H1 (cell line): ENCODE results near the gene OR56A1. TPM values are rescaled to one million over a fixed set of nuclear protein-coding genes. Genes with fewer than 3 reads are reported as not detected.

ENCODE experiments used
- CTCF ChIA-PET: fragments of 300-600 bp; sonication (Branson Sonifier 250); formaldehyde crosslinking; loops from one replicate; lab custom pipeline; 2021; ENCODE audit not compliant: partially characterized antibody; lab: Charles Lee
- POLR2A ChIA-PET: fragments of 300-600 bp; sonication (Branson Sonifier 250); formaldehyde crosslinking; loops from one replicate; lab custom pipeline; 2021; ENCODE audit warnings: inconsistent platforms; ENCODE audit not compliant: partially characterized antibody; lab: Charles Lee
- DNase-seq, 2 experiments: peaks; one replicate each; pipeline versions ENCODE4 v3.0.0 to v3.0.0-alpha.2; 2010 to 2022; ENCODE audit warnings: low spot score in 2 of 2, low read depth in 1 of 2, mixed read lengths in 1 of 2
- FAIRE-seq: peaks from 2 replicates; lab custom pipeline; 2011; peaks lifted over from hg19 to GRCh38; lab: Jason Lieb, UNC
- H2AFZ ChIP-seq: 2 replicates; pipeline ENCODE4 v1.8.1; 2012; ENCODE audit warnings: low read length, inconsistent platforms
- H2AK5ac ChIP-seq: 2 replicates; pipeline ENCODE4 v1.6.1; 2013; ENCODE audit warnings: low read depth, low read length
- H2BK120ac ChIP-seq: replicated peaks from 2 replicates; pipeline ENCODE3; 2013; ENCODE audit warnings: low read depth, low read length, inconsistent platforms
- H2BK12ac ChIP-seq: 2 replicates; pipeline ENCODE4 v1.6.1; 2013; ENCODE audit warnings: low read depth, low read length
- H2BK15ac ChIP-seq: 2 replicates; pipeline ENCODE4 v1.6.1; 2013; ENCODE audit warnings: low read length
- H2BK20ac ChIP-seq: 2 replicates; pipeline ENCODE4 v1.6.1; 2013; ENCODE audit warnings: low read length
- H2BK5ac ChIP-seq: 2 replicates; pipeline ENCODE4 v1.6.1; 2013; ENCODE audit warnings: low read depth, low read length
- H3K14ac ChIP-seq: 2 replicates; pipeline ENCODE4 v1.6.1; 2013; ENCODE audit warnings: inconsistent platforms; ENCODE audit not compliant: insufficient read length
- H3K18ac ChIP-seq: 2 replicates; pipeline ENCODE4 v1.6.1; 2013; ENCODE audit warnings: low read length; ENCODE audit errors: extremely low read depth
- H3K23ac ChIP-seq: 2 replicates; pipeline ENCODE4 v1.6.1; 2013; ENCODE audit warnings: inconsistent platforms; ENCODE audit not compliant: insufficient read length
- H3K23me2 ChIP-seq: 2 replicates; pipeline ENCODE4 v1.6.1; 2013; ENCODE audit warnings: low read depth, low read length
- H3K27ac ChIP-seq: 2 replicates; pipeline ENCODE4 v1.6.1; 2011; ENCODE audit warnings: low read depth, low read length, inconsistent platforms
- H3K27me3 ChIP-seq, 4 experiments: replicated peaks in 1 of 4; 1 replicate in 1 of 4; 2 replicates in 3 of 4; pipeline versions ENCODE4 v1.6.1 to v1.8.1; 2011 to 2013; ENCODE audit warnings: low read length in 3 of 4, mild to moderate bottlenecking in 3 of 4, inconsistent platforms in 2 of 4, mixed read lengths in 2 of 4, moderate library complexity in 1 of 4; ENCODE audit not compliant: control insufficient read depth in 3 of 4, insufficient read depth in 3 of 4; ENCODE audit errors: extremely low read depth in 1 of 4
- H3K36me3 ChIP-seq, 4 experiments: 2 replicates each; pipeline versions ENCODE4 v1.6.1 to v1.8.1; 2011 to 2013; ENCODE audit warnings: mild to moderate bottlenecking in 4 of 4, low read length in 3 of 4, moderate library complexity in 2 of 4, control low read depth in 1 of 4, inconsistent platforms in 1 of 4; ENCODE audit not compliant: insufficient read depth in 4 of 4, control insufficient read depth in 2 of 4
- H3K4ac ChIP-seq: replicated peaks from 2 replicates; pipeline ENCODE3; 2013; ENCODE audit warnings: low read length, low read depth, mixed read lengths, inconsistent platforms; ENCODE audit not compliant: insufficient read length
- H3K4me1 ChIP-seq, 4 experiments: replicated peaks in 1 of 4; 1 replicate in 1 of 4; 2 replicates in 3 of 4; pipeline versions ENCODE4 v1.6.1 to v1.8.1; 2011 to 2013; ENCODE audit warnings: low read length in 3 of 4, inconsistent platforms in 2 of 4, mixed read lengths in 1 of 4; ENCODE audit not compliant: insufficient read depth in 4 of 4, control insufficient read depth in 3 of 4
- H3K4me2 ChIP-seq, 2 experiments: 2 replicates each; pipeline versions ENCODE4 v1.6.1 to v1.8.1; 2011 to 2013; ENCODE audit warnings: low read depth in 2 of 2, low read length in 2 of 2, control low read depth in 1 of 2, inconsistent platforms in 1 of 2, mild to moderate bottlenecking in 1 of 2; ENCODE audit not compliant: insufficient read depth in 1 of 2
- H3K4me3 ChIP-seq, 4 experiments: fragments of 200-600, 300-600 bp in 1 of 4; sonication (generic), shearing (Covaris generic), sonication (Bioruptor Twin) in 1 of 4; 2 replicates each; pipeline versions ENCODE4 v1.5.1 to v1.8.1; 2011 to 2016; ENCODE audit warnings: low read length in 4 of 4, low read depth in 3 of 4, control low read depth in 2 of 4, inconsistent platforms in 2 of 4, mild to moderate bottlenecking in 2 of 4, mixed read lengths in 1 of 4, moderate library complexity in 1 of 4; ENCODE audit not compliant: insufficient read depth in 2 of 4; ENCODE audit errors: extremely low read depth in 1 of 4
- H3K56ac ChIP-seq: replicated peaks from 2 replicates; pipeline ENCODE3; 2013; ENCODE audit warnings: low read depth, mild to moderate bottlenecking, mixed read lengths, low read length, inconsistent platforms; ENCODE audit not compliant: insufficient read length
- H3K79me1 ChIP-seq: 2 replicates; pipeline ENCODE4 v1.6.1; 2013; ENCODE audit warnings: low read depth, low read length, control low read depth
- H3K79me2 ChIP-seq, 2 experiments: 2 replicates each; pipeline versions ENCODE4 v1.6.1 to v1.8.1; 2012 to 2013; ENCODE audit warnings: low read length in 2 of 2, mild to moderate bottlenecking in 2 of 2, inconsistent platforms in 1 of 2; ENCODE audit not compliant: insufficient read depth in 2 of 2, control insufficient read depth in 1 of 2
- H3K9ac ChIP-seq, 4 experiments: replicated peaks in 1 of 4; 1 replicate in 1 of 4; 2 replicates in 3 of 4; pipeline versions ENCODE4 v1.6.1 to v1.8.1; 2011 to 2013; ENCODE audit warnings: low read depth in 3 of 4, low read length in 3 of 4, control low read depth in 2 of 4, mild to moderate bottlenecking in 2 of 4, moderate library complexity in 2 of 4, inconsistent platforms in 1 of 4; ENCODE audit errors: extremely low read depth in 1 of 4
- H3K9me3 ChIP-seq, 2 experiments: 2 replicates each; pipeline versions ENCODE4 v1.6.1 to v1.8.1; 2012 to 2013; ENCODE audit warnings: mild to moderate bottlenecking in 2 of 2, moderate library complexity in 2 of 2, control low read depth in 1 of 2, inconsistent platforms in 1 of 2, low read depth in 1 of 2, low read length in 1 of 2, mixed read lengths in 1 of 2; ENCODE audit not compliant: insufficient read depth in 2 of 2
- H4K20me1 ChIP-seq, 2 experiments: replicated peaks in 1 of 2; 2 replicates each; pipeline versions ENCODE3 to v1.8.1; 2011 to 2013; ENCODE audit warnings: inconsistent platforms in 2 of 2, low read length in 2 of 2, mild to moderate bottlenecking in 1 of 2; ENCODE audit not compliant: insufficient read depth in 2 of 2, control insufficient read depth in 1 of 2
- H4K5ac ChIP-seq: 2 replicates; pipeline ENCODE4 v1.6.1; 2013; ENCODE audit warnings: low read length, low read depth, mixed read lengths, inconsistent platforms; ENCODE audit not compliant: insufficient read length
- H4K8ac ChIP-seq: 2 replicates; pipeline ENCODE4 v1.8.0; 2013; ENCODE audit warnings: mild to moderate bottlenecking, moderate library complexity, low read length, inconsistent platforms; ENCODE audit not compliant: insufficient read depth; ENCODE audit errors: extremely low read depth
- H4K91ac ChIP-seq: replicated peaks from 2 replicates; pipeline ENCODE3; 2013; ENCODE audit warnings: low read length, mixed read lengths, inconsistent platforms; ENCODE audit not compliant: insufficient read length
- ATF3 ChIP-seq: IDR thresholded peaks from 2 replicates; pipeline ENCODE4 v1.6.1; 2011; ENCODE audit warnings: low read depth, mild to moderate bottlenecking, low read length; ENCODE audit not compliant: insufficient read depth
- CEBPB ChIP-seq: IDR thresholded peaks from 2 replicates; pipeline ENCODE4 v1.6.1; 2012; ENCODE audit warnings: low read depth, low read length
- CHD1 ChIP-seq: IDR thresholded peaks from 2 replicates; pipeline ENCODE4 v1.6.1; 2012; ENCODE audit warnings: low read depth, low read length, improper control_type of control experiment
- KDM1A ChIP-seq: fragments of 200-600, 300-600 bp; sonication (generic); IDR thresholded peaks from 2 replicates; pipeline ENCODE4 v1.7.1; 2016; ENCODE audit warnings: mild to moderate bottlenecking, low read length, borderline replicate concordance
- KDM4A ChIP-seq: IDR thresholded peaks from one replicate; pipeline ENCODE4 v1.7.1; 2012; ENCODE audit warnings: low read depth, mild to moderate bottlenecking, moderate library complexity, low read length, inconsistent platforms; ENCODE audit not compliant: severe bottlenecking
- PHF8 ChIP-seq: fragments of 200-600 bp; sonication (generic); conservative IDR thresholded peaks from 2 replicates; pipeline ENCODE4 v1.7.1; 2012; ENCODE audit warnings: low read depth, mild to moderate bottlenecking, inconsistent platforms, low read length, moderate library complexity
- RNF2 ChIP-seq: fragments of 200-900, 300-1000 bp; sonication (generic); IDR thresholded peaks from 2 replicates; pipeline ENCODE4 v1.7.1; 2016; ENCODE audit warnings: borderline replicate concordance, low read depth, mild to moderate bottlenecking, antibody characterized with exemption, low read length; ENCODE audit not compliant: poor library complexity, severe bottlenecking; ENCODE audit errors: missing control alignments
- SIRT6 ChIP-seq: IDR thresholded peaks from one replicate; pipeline ENCODE4 v1.7.1; 2012; ENCODE audit warnings: low read length, inconsistent platforms
- SIX5 ChIP-seq: IDR thresholded peaks from 2 replicates; pipeline ENCODE4 v1.6.1; 2011; ENCODE audit warnings: mild to moderate bottlenecking, low read depth, low read length
- SP4 ChIP-seq: IDR thresholded peaks from 2 replicates; pipeline ENCODE4 v1.6.1; 2012; ENCODE audit warnings: low read length, inconsistent platforms
- SUZ12 ChIP-seq: fragments of 200-600 bp; sonication (generic); IDR thresholded peaks from 2 replicates; pipeline ENCODE4 v1.6.1; 2012; ENCODE audit warnings: mild to moderate bottlenecking, inconsistent platforms, low read length, moderate library complexity, mixed read lengths
- TAF1 ChIP-seq: IDR thresholded peaks from 2 replicates; pipeline ENCODE4 v1.6.1; 2011; ENCODE audit warnings: mild to moderate bottlenecking, low read depth, low read length
- TBP ChIP-seq: IDR thresholded peaks from 2 replicates; pipeline ENCODE4 v1.6.1; 2011; ENCODE audit warnings: low read depth, low read length, improper control_type of control experiment
- TEAD4 ChIP-seq: IDR thresholded peaks from 2 replicates; pipeline ENCODE4 v1.6.1; 2012; ENCODE audit warnings: low read depth, low read length, inconsistent platforms, mixed read lengths
- WGBS, 2 experiments: shearing (Covaris generic) in 1 of 2; methylation state at CpG; one replicate each; pipeline versions ENCODE4 v1.1.6 to v1.1.7; 2013 to 2015; ENCODE audit warnings: low lambda C conversion rate in 2 of 2, mixed read lengths in 2 of 2, inconsistent platforms in 1 of 2, low coverage in 1 of 2, missing lambda C conversion rate in 1 of 2; ENCODE audit not compliant: insufficient replicate concordance in 2 of 2, insufficient coverage in 1 of 2, insufficient read length in 1 of 2; ENCODE audit errors: extremely low coverage in 1 of 2, missing lambda C conversion rate in 1 of 2; 5-methylcytosine and 5-hydroxymethylcytosine counted together
- polyA plus RNA-seq, 7 experiments: library from polyadenylated mRNA; depleted of rRNA in 3 of 7; stranded (reverse) in 5 of 7; unstranded in 2 of 7; fragments of >200 nt in 5 of 7; fragments of 200-250 nt in 2 of 7; gene quantifications; 1 replicate in 5 of 7; 2 replicates in 1 of 7; 4 replicates in 1 of 7; pipeline versions ENCODE4 v1.2.1 to v1.2.3, GENCODE V29; 2011 to 2013; ENCODE audit warnings: missing spikeins in 2 of 7, mixed read lengths in 2 of 7
- total RNA-seq: library from RNA; stranded (reverse); fragmentation: NEBNext Ultra II Directional; extraction: Animal tissue kit (Norgen Biotek cat#: 25700); gene quantifications from 2 replicates; pipeline ENCODE4 v1.2.1, GENCODE V29; 2021

OR56A1 gene
- total and polyA plus RNA-seq, 2 of the 8 experiments (the other 6 are each of a cell fraction or from before 2014, with no cell fraction given): 0.02 to 0.09 TPM

- Histone ChIP-seq H3K9ac (no peak overlapping the region), H4K5ac (no peak overlapping the region), H3K4me1 (no peaks in the 10 kb centered on the region), H2BK120ac (no peak overlapping the region), H3K56ac (no peak overlapping the region), H3K4ac (no peak overlapping the region), H3K79me2 (no peaks in the 10 kb centered on the region), H4K91ac (no peak overlapping the region), H3K27ac (no peak overlapping the region), H3K23ac (no peak overlapping the region), H3K79me1 (no peaks in the 10 kb centered on the region), H2BK12ac (no peak overlapping the region), H4K20me1 (no peaks in the 10 kb centered on the region), H3K4me3 (no peak overlapping the region), H2BK20ac (no peak overlapping the region), H2AK5ac (no peak overlapping the region; the same call in 1 of the 2 replicates), H3K4me2 (no peak overlapping the region), H3K27me3 (no peaks in the 10 kb centered on the region), H2BK15ac (no peak overlapping the region), H2AFZ (no peak overlapping the region), H3K18ac (no peak overlapping the region), H2BK5ac (no peak overlapping the region), H3K23me2 (no peaks in the 10 kb centered on the region), H4K8ac (no peak overlapping the region), H3K36me3 (no peaks in the 10 kb centered on the region), H3K14ac (no peak overlapping the region), H3K9me3 (no peaks in the 10 kb centered on the region)
- DNase-seq (no peak), FAIRE-seq (no peak)
- TF ChIP-seq KDM4A (no peak), CHD1 (no peak), TBP (no peak), SIRT6 (no peak), SP4 (no peak), TAF1 (no peak), RNF2 (no peak), PHF8 (no peak), SUZ12 (no peak), TEAD4 (no peak), KDM1A (no peak), ATF3 (no peak), CEBPB (no peak), SIX5 (no peak)
- POLR2A ChIA-PET: no interaction called here
- 85% methylated on average over 3 of the region's 3 CpGs; no CpG with 5 or more reads in 1 of the 2 experiments for WGBS, 2 experiments
- CTCF ChIA-PET: interaction anchor here (0.7 to 1.9 kb wide), 5 partner anchors 13 to 222 kb away, joined by 3 to 9 read pairs (median 3); no protein-coding TSS in a partner anchor
Observed at GRCh38 chr11:6061475-6061874, 30.9 kb upstream of the OR56A1 start.
